NB4 (cell line): ENCODE measurements around the gene CCDC9B.
A peak's percentile ranks its signal among the peaks of the same experiment; 100 is the strongest.

ENCODE experiments used
- DNase-seq: peaks from one replicate; pipeline ENCODE4 v3.0.0; 2010; ENCODE audit warnings: low read depth
- H3K4me3 ChIP-seq: one replicate; pipeline ENCODE4 v1.5.1; 2011; ENCODE audit warnings: mild to moderate bottlenecking, low read depth, low read length, moderate library complexity
- MYC ChIP-seq: IDR thresholded peaks from 2 replicates; pipeline ENCODE4 v1.6.1; 2011; ENCODE audit warnings: low read depth, low read length
- POLR2A ChIP-seq: IDR thresholded peaks from 2 replicates; pipeline ENCODE4 v1.6.1; 2011; ENCODE audit warnings: mild to moderate bottlenecking; ENCODE audit not compliant: insufficient read length; ENCODE audit errors: extremely low read depth
- TF ChIP-seq, protein P1 (sequence below): IDR thresholded peaks from one replicate; pipeline ENCODE4 v1.5.1; 2012; ENCODE audit warnings: low read depth, low read length
- TF ChIP-seq, protein P2 (sequence below): IDR thresholded peaks from 2 replicates; pipeline ENCODE4 v1.6.1; 2011; ENCODE audit warnings: low read depth, low read length

The CCDC9B gene

DNA sequence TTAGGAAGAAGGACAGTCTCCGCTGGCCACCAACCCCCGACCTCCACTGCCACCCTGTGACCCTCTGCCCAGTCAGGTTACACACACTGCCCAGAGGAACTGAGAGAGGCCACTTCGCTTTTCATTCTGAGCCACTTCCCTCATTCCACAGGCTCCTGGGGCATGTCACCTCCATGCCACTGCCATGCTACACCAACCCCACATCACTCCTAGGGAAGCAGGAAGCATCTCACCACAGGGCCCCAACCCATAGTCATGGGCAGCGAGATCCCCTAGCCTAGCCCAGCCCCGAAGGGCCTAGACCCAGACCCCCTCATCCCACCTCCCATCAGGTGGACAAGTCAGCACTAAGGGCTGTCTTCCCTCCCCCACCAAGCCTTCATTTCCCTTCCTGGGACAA, 34.4 kb downstream of the CCDC9B start:
- no peak for DNase-seq
- TF ChIP-seq POLR2A (no peak), MYC (no peak)
- TF ChIP-seq, protein P1, sequence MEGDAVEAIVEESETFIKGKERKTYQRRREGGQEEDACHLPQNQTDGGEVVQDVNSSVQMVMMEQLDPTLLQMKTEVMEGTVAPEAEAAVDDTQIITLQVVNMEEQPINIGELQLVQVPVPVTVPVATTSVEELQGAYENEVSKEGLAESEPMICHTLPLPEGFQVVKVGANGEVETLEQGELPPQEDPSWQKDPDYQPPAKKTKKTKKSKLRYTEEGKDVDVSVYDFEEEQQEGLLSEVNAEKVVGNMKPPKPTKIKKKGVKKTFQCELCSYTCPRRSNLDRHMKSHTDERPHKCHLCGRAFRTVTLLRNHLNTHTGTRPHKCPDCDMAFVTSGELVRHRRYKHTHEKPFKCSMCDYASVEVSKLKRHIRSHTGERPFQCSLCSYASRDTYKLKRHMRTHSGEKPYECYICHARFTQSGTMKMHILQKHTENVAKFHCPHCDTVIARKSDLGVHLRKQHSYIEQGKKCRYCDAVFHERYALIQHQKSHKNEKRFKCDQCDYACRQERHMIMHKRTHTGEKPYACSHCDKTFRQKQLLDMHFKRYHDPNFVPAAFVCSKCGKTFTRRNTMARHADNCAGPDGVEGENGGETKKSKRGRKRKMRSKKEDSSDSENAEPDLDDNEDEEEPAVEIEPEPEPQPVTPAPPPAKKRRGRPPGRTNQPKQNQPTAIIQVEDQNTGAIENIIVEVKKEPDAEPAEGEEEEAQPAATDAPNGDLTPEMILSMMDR: no peak
- TF ChIP-seq, protein P2, sequence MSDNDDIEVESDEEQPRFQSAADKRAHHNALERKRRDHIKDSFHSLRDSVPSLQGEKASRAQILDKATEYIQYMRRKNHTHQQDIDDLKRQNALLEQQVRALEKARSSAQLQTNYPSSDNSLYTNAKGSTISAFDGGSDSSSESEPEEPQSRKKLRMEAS: no peak
- peak overlapping the region; percentile 58 for H3K4me3 ChIP-seq

DNA sequence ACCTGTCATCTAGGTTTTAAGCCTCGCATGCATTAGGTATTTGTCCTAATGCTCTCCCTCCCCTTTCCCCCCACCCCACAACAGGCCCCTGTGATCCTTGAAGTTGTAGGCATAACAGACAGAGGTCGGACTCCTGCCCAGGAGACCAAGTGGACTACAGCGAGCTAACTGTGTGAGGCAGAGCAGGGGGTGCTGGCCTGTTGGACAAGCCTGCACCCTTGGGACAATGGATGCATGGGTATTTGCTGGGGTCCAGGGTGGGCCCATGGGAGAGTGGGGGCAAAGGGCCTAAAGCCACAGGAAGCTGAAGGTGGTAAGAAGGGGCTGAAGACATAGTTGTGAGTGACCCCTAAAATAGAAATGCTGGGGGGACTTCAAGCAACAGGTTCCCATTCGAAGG, 35.5 kb downstream of the CCDC9B start:
- no peak overlapping the region for H3K4me3 ChIP-seq
- no peak for DNase-seq
- TF ChIP-seq, protein P2: no peak
- TF ChIP-seq POLR2A (no peak), MYC (no peak)
- TF ChIP-seq, protein P1: no peak

DNA sequence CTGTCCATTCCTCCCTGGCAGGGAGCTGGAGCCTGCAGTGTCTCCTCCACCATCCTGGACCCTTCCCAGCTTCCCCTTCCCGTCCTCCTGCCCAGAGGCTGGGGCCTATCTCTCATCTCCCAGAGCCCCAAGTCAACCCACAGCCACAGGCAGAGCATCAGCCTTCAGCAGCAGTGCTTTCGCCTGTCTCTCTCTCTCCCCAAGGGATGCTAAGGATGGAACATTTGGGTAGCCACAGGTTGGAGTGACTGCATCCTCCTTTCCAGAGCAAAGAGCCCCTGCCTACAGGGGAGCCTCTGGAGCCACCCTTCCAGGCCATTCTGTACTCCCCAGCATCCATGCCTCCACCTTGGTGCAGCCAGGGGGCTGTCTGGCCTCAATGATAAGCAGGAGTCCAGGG, 37.2 kb downstream of the CCDC9B start:
- DNase-seq: no peak
- TF ChIP-seq POLR2A: no peak

DNA sequence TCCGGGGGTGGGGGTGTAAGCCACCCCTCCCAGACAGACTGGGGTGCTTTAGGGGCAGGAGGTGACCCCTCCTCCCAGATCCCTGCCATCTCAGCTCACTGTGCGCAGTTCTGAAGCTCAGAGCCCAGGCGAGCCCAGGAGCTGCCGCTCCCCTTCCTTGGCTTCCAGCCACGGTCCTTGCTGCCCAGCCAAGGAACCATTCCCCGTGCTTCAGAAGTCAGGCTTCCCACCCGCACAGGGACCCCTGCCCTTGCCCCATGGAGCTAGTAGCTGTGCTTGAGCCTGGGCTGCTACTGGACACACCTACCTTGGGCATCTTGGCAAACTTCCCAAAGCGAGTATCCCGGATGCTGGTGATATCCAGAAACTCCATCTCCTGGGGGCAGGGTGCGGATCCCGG, 37.8 kb downstream of the CCDC9B start:
- TF ChIP-seq, protein P1: no peak
- TF ChIP-seq POLR2A (no peak), MYC (no peak)
- TF ChIP-seq, protein P2: no peak
- no peak overlapping the region for H3K4me3 ChIP-seq
- no peak for DNase-seq

More for the DNA sequence above, 37.2 kb downstream of the CCDC9B start:
- H3K4me3 ChIP-seq: no peak overlapping the region

DNA sequence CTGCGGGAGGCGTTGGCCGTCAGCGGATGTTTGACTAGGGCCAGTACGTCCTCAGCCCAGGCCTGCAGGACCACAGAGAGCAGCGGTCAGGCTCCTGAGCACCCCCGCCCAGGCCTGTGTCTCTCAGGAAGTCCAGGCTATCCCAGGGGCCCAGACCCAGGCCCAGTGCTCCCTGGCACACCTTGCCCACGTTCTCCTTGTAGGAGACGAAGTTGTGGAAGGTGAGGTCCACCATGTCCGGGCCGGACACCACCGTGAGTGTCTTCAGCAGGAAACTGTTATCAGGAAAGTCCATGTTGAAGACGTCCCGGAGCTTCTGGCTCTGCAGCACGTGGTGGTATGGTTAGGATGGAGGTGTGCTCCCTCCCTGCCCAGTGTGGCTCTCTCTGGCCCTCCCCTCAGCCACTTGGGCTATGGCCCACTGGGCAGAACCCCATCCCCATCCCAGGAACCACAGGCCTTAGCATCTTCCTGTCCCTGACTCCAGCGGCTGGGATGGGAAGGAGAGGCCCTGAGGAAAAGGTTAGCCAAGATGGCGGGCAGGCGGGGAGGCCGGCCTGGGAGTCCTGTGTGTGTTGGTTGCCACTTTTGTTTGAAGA, 38.4 kb downstream of the CCDC9B start:
- no peak for DNase-seq
- no peak overlapping the region for H3K4me3 ChIP-seq
- TF ChIP-seq, protein P2: no peak
- no peak for TF ChIP-seq MYC
- no peak for TF ChIP-seq POLR2A
- TF ChIP-seq, protein P1: no peak

DNA sequence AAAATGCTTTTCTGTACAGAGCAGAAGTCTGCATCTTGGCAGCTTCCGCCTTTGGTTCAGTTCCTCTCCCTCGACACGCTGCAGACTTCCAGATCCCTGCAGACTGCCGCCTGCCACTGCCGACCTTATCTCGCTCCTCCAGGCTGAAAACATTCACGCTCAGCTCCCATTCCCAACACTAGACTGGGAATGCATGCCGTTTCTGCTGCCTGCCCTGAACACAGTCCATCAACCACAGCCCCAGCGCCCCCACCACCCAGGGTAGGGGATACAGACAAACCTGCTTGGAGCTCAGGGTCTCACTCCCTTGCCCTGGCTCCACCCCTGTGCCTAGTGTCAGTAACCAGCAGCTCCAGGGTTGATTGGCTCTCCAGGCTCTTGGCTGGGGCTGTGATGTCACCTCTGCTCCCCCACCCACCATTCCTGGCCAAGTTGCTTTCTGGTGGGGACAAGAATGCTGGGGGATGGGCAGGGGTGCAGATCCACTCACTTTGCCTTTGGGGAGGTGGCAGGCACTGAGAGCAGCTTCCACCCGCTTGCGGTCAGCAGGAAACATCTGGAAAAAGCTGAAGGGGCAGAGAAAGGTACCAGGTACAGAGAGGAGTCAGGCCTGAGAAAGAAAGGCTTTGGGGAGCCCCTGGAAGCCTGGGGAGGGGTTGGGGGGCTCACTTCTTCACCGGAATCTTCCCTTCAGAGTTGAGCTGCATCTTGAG, 39.1 kb downstream of the CCDC9B start:
- DNase-seq: no peak
- H3K4me3 ChIP-seq: no peak overlapping the region
- TF ChIP-seq, protein P2: no peak
- TF ChIP-seq MYC: no peak
- no peak for TF ChIP-seq POLR2A
- TF ChIP-seq, protein P1: no peak
